RWPE2 (cell line): ENCODE data around the gene ITGAV.

ENCODE experiments used
- ATAC-seq: fragments of 200-7000 bp; cut with Tn5 transposase; 3 replicates; pipeline ENCODE4 v1.9.1; 2021; ENCODE audit warnings: low read depth
- DNase-seq: peaks from one replicate; pipeline ENCODE4 v3.0.0-alpha.2; 2020; ENCODE audit warnings: low spot score
- H3K27ac ChIP-seq: fragments of 450-650 bp; 2 replicates; pipeline ENCODE4 v1.5.1; 2017; ENCODE audit warnings: mild to moderate bottlenecking; ENCODE audit not compliant: poor library complexity, severe bottlenecking
- H3K27me3 ChIP-seq: fragments of 250-450 bp; sonication (Bioruptor Pico); 2 replicates; pipeline ENCODE4 v1.5.1; 2021; ENCODE audit warnings: mild to moderate bottlenecking, moderate library complexity; ENCODE audit not compliant: insufficient read depth, poor library complexity, severe bottlenecking
- H3K36me3 ChIP-seq: fragments of 250-450 bp; sonication (Bioruptor Pico); 2 replicates; pipeline ENCODE4 v1.5.1; 2020; ENCODE audit warnings: low read depth, mild to moderate bottlenecking, moderate library complexity
- H3K4me1 ChIP-seq: fragments of 250-450 bp; sonication (Bioruptor Pico); 2 replicates; pipeline ENCODE4 v1.5.1; 2021; ENCODE audit warnings: mild to moderate bottlenecking, moderate library complexity; ENCODE audit not compliant: insufficient read depth, poor library complexity, severe bottlenecking
- H3K4me3 ChIP-seq: fragments of 250-450 bp; sonication (Bioruptor Pico); 2 replicates; pipeline ENCODE4 v1.5.1; 2021; ENCODE audit warnings: mild to moderate bottlenecking, moderate library complexity; ENCODE audit not compliant: severe bottlenecking
- H3K9me3 ChIP-seq: fragments of 250-450 bp; sonication (Bioruptor Pico); 2 replicates; pipeline ENCODE4 v1.5.1; 2021; ENCODE audit warnings: mild to moderate bottlenecking, moderate library complexity; ENCODE audit not compliant: severe bottlenecking
- CTCF ChIP-seq: fragments of 450-650 bp; IDR thresholded peaks from one replicate; pipeline ENCODE4 v1.5.1; 2017; ENCODE audit warnings: mild to moderate bottlenecking, moderate library complexity; ENCODE audit not compliant: poor library complexity, severe bottlenecking

ITGAV gene

DNA sequence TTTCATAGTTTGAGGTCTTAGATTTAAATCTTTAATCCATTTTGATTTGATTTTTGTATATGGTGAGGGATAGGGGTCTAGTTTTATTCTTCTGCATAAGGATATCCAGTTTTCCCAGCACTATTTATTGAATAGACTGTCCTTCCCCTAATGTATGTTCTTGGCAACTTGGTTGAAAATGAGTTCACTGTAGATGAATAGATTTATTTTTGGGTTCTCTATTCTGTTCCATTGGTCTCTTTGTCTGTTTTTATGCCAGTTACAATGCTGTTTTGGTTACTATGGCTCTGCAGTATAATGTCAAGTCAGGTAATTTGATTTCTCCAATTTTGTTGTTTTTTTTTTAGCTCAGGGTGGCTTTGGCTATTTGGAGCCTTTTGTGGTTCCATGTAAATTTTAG is 109.9 kb downstream of the ITGAV start:
- no peaks in the 10 kb centered on the region for H3K36me3 ChIP-seq
- H3K27me3 ChIP-seq: peaks cover 2% of the 10 kb centered on the region
- H3K9me3 ChIP-seq: no peaks in the 10 kb centered on the region
- H3K4me1 ChIP-seq: peaks cover 3% of the 10 kb centered on the region
- no peak overlapping the region for H3K27ac ChIP-seq
- no peak for ATAC-seq
- DNase-seq: no peak
- no peak overlapping the region for H3K4me3 ChIP-seq
- TF ChIP-seq CTCF: no peak

DNA sequence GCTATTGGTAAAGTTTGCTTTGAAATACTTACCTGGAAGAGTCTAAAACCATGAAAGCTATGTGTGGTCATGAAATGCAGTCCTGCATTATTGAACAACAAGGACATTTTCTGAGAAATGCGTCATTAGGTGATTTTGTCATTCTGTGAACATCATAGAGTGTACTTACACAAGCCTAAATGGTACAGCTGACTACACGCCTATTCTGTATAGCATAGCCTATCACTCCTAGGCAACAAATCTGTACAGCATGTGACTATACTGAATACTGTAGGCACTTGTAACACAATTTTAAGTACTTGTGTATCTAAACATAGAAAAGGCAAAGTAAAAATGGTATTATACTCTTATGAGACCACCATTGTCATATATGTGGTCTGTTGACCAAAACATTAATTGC is 112.2 kb downstream of the ITGAV start:
- ATAC-seq: no peak
- Histone ChIP-seq H3K36me3 (no peaks in the 10 kb centered on the region), H3K4me1 (no peaks in the 10 kb centered on the region), H3K9me3 (no peaks in the 10 kb centered on the region), H3K4me3 (no peak overlapping the region), H3K27me3 (no peaks in the 10 kb centered on the region), H3K27ac (no peak overlapping the region)
- DNase-seq: no peak
- TF ChIP-seq CTCF: no peak

- no peak overlapping the region for H3K4me3 ChIP-seq
- ATAC-seq (no peak), DNase-seq (no peak)
- no peak overlapping the region for H3K27ac ChIP-seq
- H3K4me1 ChIP-seq: no peaks in the 10 kb centered on the region
- no peaks in the 10 kb centered on the region for H3K36me3 ChIP-seq
- H3K9me3 ChIP-seq: no peaks in the 10 kb centered on the region
- H3K27me3 ChIP-seq: no peaks in the 10 kb centered on the region
- no peak for TF ChIP-seq CTCF
These were observed 112.6 kb downstream of the ITGAV start for GRCh38 chr2:186702501-186702900.

- no peak overlapping the region for H3K4me3 ChIP-seq
- TF ChIP-seq CTCF: no peak
- no peak for ATAC-seq
- no peaks in the 10 kb centered on the region for H3K27me3 ChIP-seq
- H3K36me3 ChIP-seq: no peaks in the 10 kb centered on the region
- no peak overlapping the region for H3K27ac ChIP-seq
- no peaks in the 10 kb centered on the region for H3K9me3 ChIP-seq
- no peak for DNase-seq
- no peaks in the 10 kb centered on the region for H3K4me1 ChIP-seq
These were observed 115.0 kb downstream of the ITGAV start for GRCh38 chr2:186704897-186705296.

- no peak for TF ChIP-seq CTCF
- no peak for DNase-seq
These were observed 119.9 kb downstream of the ITGAV start for GRCh38 chr2:186709529-186710450.

More at GRCh38 chr2:186709529-186710450, 119.9 kb downstream of the ITGAV start:
- no peak overlapping the region for H3K4me3 ChIP-seq
- no peak overlapping the region for H3K27ac ChIP-seq
- H3K36me3 ChIP-seq: no peaks in the 10 kb centered on the region
- ATAC-seq: no peak
- no peaks in the 10 kb centered on the region for H3K9me3 ChIP-seq
- no peaks in the 10 kb centered on the region for H3K4me1 ChIP-seq
- no peaks in the 10 kb centered on the region for H3K27me3 ChIP-seq
